ENCODE results near the gene ERBB4. TPM values are rescaled to one million over a fixed set of nuclear protein-coding genes. Genes with fewer than 3 reads are reported as not detected.

The ERBB4 gene
- total RNA-seq, 1 donor from 2014 or later: 0.05 TPM

DNA sequence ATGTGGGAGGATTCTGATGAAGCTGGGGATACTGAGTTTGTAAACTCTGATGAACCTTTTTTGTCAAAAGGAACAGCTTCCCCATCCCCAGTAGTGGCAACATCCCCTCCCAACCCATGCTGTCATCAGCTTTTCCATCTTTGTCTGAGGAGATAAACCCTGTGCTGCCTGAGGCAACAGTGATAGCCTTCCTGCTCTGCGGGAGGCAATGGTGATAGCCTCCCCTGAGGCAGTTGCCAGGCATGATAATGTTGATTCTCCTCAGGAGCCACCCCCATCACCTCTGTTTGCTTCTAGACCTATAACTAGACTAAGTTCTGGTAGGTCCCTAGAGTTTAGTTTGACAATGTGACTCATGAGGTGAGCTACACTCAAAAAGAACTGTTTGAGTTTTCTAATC lies 97.5 kb downstream of the ERBB4 start:
- no peak for ATAC-seq
- DNase-seq (ENCODE audit: low spot score): no peak

DNA sequence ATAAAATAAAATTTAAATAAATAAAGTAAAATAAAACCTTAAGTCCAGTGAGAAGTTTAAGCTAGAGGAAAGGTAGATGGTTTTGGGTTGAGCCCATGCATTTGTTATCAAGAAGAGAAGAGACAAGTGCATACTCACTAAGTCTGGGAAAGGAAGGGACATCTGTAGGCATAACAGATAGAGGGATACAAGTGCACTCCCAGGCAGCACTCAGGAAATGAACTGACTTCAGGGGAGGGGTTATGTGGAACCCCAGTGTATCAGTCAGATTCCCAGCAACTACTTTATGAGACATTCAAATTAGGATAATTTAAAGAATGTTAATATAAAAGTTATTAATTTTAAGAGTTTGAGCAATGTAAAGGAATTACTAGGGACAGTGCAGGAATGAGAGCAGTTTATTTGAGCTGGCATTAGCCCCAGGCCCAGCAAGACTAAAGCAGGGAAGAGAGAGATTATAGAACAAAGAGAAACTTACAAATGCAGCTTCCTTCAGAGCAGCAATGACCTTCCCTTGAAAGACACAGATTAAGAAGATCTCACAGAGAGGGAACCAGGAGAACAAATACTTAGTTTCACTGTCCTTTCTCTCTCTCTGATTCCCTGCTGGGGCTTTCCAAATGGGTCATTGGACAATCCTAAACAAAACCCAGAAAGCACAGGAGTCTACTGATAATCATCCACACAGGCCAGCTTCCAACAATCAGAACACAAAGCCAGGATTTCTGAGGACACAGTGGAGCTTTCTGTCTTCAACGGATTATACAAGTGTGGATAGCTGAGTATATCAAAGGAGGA lies 109.7 kb downstream of the ERBB4 start:
- no peak for ATAC-seq

DNA sequence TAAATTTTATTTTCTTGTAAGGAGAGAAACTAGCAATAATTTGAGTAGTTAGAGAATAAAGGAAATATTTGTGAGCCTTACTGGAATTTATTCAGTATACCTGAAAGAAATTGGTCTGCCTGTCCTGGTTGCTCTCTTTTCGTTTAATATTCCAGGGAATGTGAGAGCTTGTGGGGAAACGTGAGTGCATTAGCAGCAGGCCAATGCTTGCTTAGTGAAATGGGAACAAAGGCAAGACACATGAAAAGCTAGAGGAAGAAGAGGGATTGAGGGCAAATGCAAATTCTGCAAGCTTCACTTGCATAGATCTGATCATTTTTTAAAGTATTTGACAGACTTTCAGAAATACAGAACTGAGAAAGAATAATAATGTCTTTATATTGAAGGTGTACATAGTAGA lies 111.0 kb downstream of the ERBB4 start:
- ATAC-seq (no peak), DNase-seq (ENCODE audit: low spot score) (no peak)

More for the DNA sequence above, 109.7 kb downstream of the ERBB4 start:
- DNase-seq (ENCODE audit: low spot score): no peak

- DNase-seq (ENCODE audit: low spot score): no peak
- no peak for ATAC-seq
Measured at GRCh38 chr2:212426637-212427412, 111.8 kb downstream of the ERBB4 start.

DNA sequence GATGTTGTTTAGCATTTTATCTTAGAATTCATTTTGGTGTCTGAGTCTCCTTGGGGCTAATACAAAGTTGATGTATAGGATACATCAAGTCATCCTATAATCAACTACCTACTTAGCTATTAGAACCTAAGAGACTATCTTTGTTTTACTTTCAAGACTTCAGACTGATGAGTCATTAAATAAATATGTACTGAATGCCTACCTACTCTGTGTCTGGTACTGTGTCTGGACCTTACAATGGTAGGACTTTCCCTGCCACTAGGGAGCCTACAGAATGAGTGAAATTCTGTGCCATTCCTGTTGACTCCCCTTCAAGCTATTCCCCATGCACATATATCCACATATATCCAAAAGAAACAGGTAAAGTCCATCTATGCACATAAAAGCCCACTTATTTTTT lies 114.5 kb downstream of the ERBB4 start:
- no peak for ATAC-seq
- DNase-seq (ENCODE audit: low spot score): no peak

DNA sequence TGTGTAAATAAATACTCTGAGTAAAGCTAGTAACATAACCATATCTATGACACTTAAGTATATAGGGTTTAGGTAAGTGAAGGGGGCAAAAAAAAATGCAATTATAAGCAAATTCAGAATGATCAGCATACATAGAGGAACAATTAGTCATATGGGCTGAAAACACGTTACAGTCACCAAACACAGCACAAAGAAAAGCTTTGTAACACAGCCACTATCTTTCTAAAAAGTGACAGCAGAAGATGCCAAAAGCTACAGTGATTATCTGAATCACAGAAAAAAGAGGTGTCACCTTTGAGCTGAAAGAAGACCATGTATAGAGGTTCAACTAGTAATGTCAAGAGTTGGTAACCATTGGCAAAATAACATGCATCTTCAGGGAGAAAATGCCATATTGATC lies 115.5 kb downstream of the ERBB4 start:
- DNase-seq (ENCODE audit: low spot score) (no peak), ATAC-seq (no peak)

- DNase-seq (ENCODE audit: low spot score) (no peak), ATAC-seq (no peak)
Measured at GRCh38 chr2:212421556-212422334, 116.9 kb downstream of the ERBB4 start.

- ATAC-seq (no peak), DNase-seq (ENCODE audit: low spot score) (no peak)
Measured at GRCh38 chr2:212416086-212416485, 122.5 kb downstream of the ERBB4 start.

GRCh38 chr2:212414767-212415211 lies 123.8 kb downstream of the ERBB4 start:
- DNase-seq (ENCODE audit: low spot score) (no peak), ATAC-seq (no peak)

GRCh38 chr2:212409560-212409959 lies 129.0 kb downstream of the ERBB4 start:
- no peak for DNase-seq (ENCODE audit: low spot score)
- no peak for ATAC-seq

GRCh38 chr2:212408524-212408923 lies 130.1 kb downstream of the ERBB4 start:
- ATAC-seq: no peak
- no peak for DNase-seq (ENCODE audit: low spot score)

GRCh38 chr2:212406716-212407115 lies 131.9 kb downstream of the ERBB4 start:
- ATAC-seq (no peak), DNase-seq (ENCODE audit: low spot score) (no peak)

GRCh38 chr2:212402316-212402715 lies 136.3 kb downstream of the ERBB4 start:
- ATAC-seq (no peak), DNase-seq (ENCODE audit: low spot score) (no peak)

DNA sequence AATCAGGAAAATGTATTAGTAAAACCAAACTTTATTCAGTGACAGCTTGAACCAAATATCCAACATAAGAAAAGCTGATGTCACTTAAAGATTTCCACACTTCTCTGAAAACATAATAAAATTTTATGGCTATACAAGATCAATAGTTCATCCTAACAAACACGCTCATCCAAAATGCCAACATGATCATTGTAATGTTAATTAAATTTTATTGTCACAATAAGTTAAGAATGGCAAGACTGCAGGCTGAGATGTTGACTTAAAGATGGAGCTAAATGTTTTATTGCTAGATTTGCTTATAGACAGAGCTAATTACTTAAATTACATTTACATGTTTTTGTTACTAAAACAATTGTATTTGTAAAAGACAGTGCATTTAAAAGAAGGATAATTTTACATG lies 140.3 kb downstream of the ERBB4 start:
- ATAC-seq: no peak

GRCh38 chr2:212392544-212392943 lies 146.1 kb downstream of the ERBB4 start:
- no peak for ATAC-seq
- no peak for DNase-seq (ENCODE audit: low spot score)

More for the DNA sequence above, 140.3 kb downstream of the ERBB4 start:
- no peak for DNase-seq (ENCODE audit: low spot score)

DNA sequence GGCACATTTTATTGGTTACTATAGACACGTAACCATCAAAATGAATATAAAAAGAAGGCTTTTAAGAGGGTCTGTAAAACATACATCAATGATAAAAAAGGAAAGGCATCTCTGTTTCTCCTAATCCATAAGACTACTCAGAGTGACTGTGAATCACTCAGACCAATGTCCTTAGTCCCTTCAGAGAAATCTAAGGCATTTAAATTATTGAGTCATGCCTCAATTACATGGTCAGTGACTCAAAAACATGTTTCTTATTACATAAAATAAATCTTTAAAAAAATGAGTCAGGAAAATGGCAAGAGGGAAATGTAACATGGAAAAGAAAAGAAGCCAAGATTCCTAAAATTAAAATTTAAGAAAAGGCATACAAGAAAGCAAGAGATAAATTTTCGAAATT lies 146.6 kb downstream of the ERBB4 start:
- ATAC-seq (no peak), DNase-seq (ENCODE audit: low spot score) (no peak)

- DNase-seq (ENCODE audit: low spot score) (no peak), ATAC-seq (no peak)
Measured at GRCh38 chr2:212387146-212387545, 151.5 kb downstream of the ERBB4 start.

- ATAC-seq (no peak), DNase-seq (ENCODE audit: low spot score) (no peak)
Measured at GRCh38 chr2:212385241-212385640, 153.4 kb downstream of the ERBB4 start.

DNA sequence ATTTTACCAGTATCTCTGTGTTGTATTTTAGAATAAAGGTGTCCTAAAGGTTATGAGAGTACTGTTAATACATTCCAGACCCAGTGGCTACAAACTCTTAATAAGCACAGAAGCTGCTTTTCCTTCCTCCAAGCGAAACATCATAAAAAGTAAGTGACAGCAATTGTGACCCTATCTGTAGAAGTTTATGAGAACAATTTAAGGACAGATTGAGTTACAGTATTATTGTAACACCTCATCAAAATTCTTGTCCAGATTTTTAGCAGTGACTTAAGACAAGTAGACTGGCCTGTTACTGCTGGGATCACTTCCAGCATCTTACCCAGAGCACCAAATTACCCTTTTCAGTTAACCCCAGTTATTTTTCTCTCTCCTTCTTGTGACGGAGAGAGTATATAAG lies 154.6 kb downstream of the ERBB4 start:
- ATAC-seq: no peak

GRCh38 chr2:212381428-212382102 lies 157.0 kb downstream of the ERBB4 start:
- ATAC-seq: no peak
- no peak for DNase-seq (ENCODE audit: low spot score)

More for the DNA sequence above, 154.6 kb downstream of the ERBB4 start:
- no peak for DNase-seq (ENCODE audit: low spot score)

- no peak for ATAC-seq
Measured at GRCh38 chr2:212379103-212379502, 159.5 kb downstream of the ERBB4 start.

More at GRCh38 chr2:212379103-212379502, 159.5 kb downstream of the ERBB4 start:
- no peak for DNase-seq (ENCODE audit: low spot score)

Measured in left lobe of liver (tissue), 2 donors.